ENCODE data around the gene ATF1.

- TF ChIP-seq CTCF (IDR thresholded peaks at IDR 0.05) (no peak), POLR2A (IDR thresholded peaks at IDR 0.05) (no peak)
Observed at GRCh38 chr12:50753232-50753769, 10.6 kb upstream of the ATF1 start.

Data from adrenal gland (tissue), 5 donors.